GM23338 (cell line): ENCODE results near the gene AUH. TPM values are rescaled to one million over a fixed set of nuclear protein-coding genes. Genes with fewer than 3 reads are reported as not detected.

ENCODE experiments used
- ATAC-seq: fragments of 200-7000 bp; cut with Tn5 transposase; 3 replicates; pipeline ENCODE4 v1.9.1; 2020
- DNase-seq: peaks from one replicate; pipeline ENCODE4 v3.0.0-alpha.2; 2015; ENCODE audit warnings: low spot score
- H2AFZ ChIP-seq: fragments of 200-600 bp; sonication (generic); 2 replicates; pipeline ENCODE4 v1.8.0; 2016; ENCODE audit warnings: antibody characterized with exemption, mild to moderate bottlenecking, moderate library complexity
- H3F3A ChIP-seq: fragments of 200-600 bp; sonication (generic); replicated peaks from 2 replicates; pipeline ENCODE4 v1.8.0; 2017; ENCODE audit warnings: antibody characterized with exemption, mixed run types, low read depth
- H3K27ac ChIP-seq: fragments of 200-600 bp; sonication (generic); 2 replicates; pipeline ENCODE4 v1.6.1; 2016; ENCODE audit warnings: low read depth
- H3K27me3 ChIP-seq: fragments of 200-600 bp; sonication (generic); 2 replicates; pipeline ENCODE4 v1.8.0; 2016; ENCODE audit warnings: mild to moderate bottlenecking, mixed run types, moderate library complexity; ENCODE audit not compliant: insufficient read depth
- H3K36me3 ChIP-seq: fragments of 200-600 bp; sonication (generic); 2 replicates; pipeline ENCODE4 v1.8.0; 2016; ENCODE audit warnings: mild to moderate bottlenecking; ENCODE audit not compliant: insufficient read depth
- H3K4me1 ChIP-seq: fragments of 200-600 bp; sonication (generic); 2 replicates; pipeline ENCODE4 v1.8.0; 2016; ENCODE audit warnings: mild to moderate bottlenecking, moderate library complexity; ENCODE audit not compliant: insufficient read depth
- H3K4me2 ChIP-seq: fragments of 200-600 bp; sonication (generic); 2 replicates; pipeline ENCODE4 v1.7.1; 2017; ENCODE audit warnings: mixed run types
- H3K4me3 ChIP-seq: fragments of 200-600 bp; sonication (generic); 2 replicates; pipeline ENCODE4 v1.6.1; 2016; ENCODE audit warnings: mixed run types
- H3K79me2 ChIP-seq: fragments of 200-600 bp; sonication (generic); replicated peaks from 2 replicates; pipeline ENCODE4 v1.8.0; 2017; ENCODE audit warnings: mild to moderate bottlenecking; ENCODE audit not compliant: insufficient read depth
- H3K9me2 ChIP-seq: fragments of 200-600 bp; sonication (generic); 2 replicates; pipeline ENCODE4 v1.8.0; 2017; ENCODE audit not compliant: insufficient read depth
- H4K20me1 ChIP-seq: fragments of 200-600 bp; sonication (generic); replicated peaks from 2 replicates; pipeline ENCODE4 v1.8.0; 2017; ENCODE audit warnings: mild to moderate bottlenecking; ENCODE audit not compliant: insufficient read depth
- H3K27ac Mint-ChIP-seq: 2 replicates; pipeline ENCODE4 v1.8.0; 2020; ENCODE audit warnings: inconsistent platforms, mild to moderate bottlenecking, moderate library complexity, mixed read lengths
- H3K27me3 Mint-ChIP-seq: 3 replicates; pipeline ENCODE4 v1.8.0; 2022; ENCODE audit warnings: low read depth, mild to moderate bottlenecking, moderate library complexity, mixed read lengths, inconsistent platforms; ENCODE audit not compliant: insufficient read depth, poor library complexity
- H3K36me3 Mint-ChIP-seq: 3 replicates; pipeline ENCODE4 v1.8.0; 2021; ENCODE audit warnings: low read depth, mild to moderate bottlenecking, inconsistent platforms, moderate library complexity, mixed read lengths
- H3K4me1 Mint-ChIP-seq: 3 replicates; pipeline ENCODE4 v1.8.0; 2020; ENCODE audit warnings: mild to moderate bottlenecking, inconsistent platforms, mixed read lengths
- H3K4me3 Mint-ChIP-seq: 3 replicates; pipeline ENCODE4 v1.8.0; 2021; ENCODE audit warnings: moderate library complexity, mild to moderate bottlenecking, inconsistent platforms, mixed read lengths
- H3K9me3 Mint-ChIP-seq: 3 replicates; pipeline ENCODE4 v1.8.0; 2020; ENCODE audit warnings: moderate library complexity, mild to moderate bottlenecking, inconsistent platforms, mixed read lengths
- CREB1 ChIP-seq: fragments of 250-450 bp; sonication (Bioruptor Pico); IDR thresholded peaks from 2 replicates; pipeline ENCODE4 v1.5.0; 2020; ENCODE audit warnings: low read depth, mild to moderate bottlenecking, moderate library complexity
- CTCF ChIP-seq, 2 experiments: fragments of 200-600 bp in 1 of 2; sonication (generic) in 1 of 2; conservative IDR thresholded peaks; 2 replicates each; pipeline versions ENCODE4 v1.5.1 to v1.6.1; 2016 to 2017; ENCODE audit warnings: antibody characterized with exemption in 2 of 2, low read depth in 2 of 2, mild to moderate bottlenecking in 2 of 2, moderate library complexity in 1 of 2
- ETS1 ChIP-seq: IDR thresholded peaks from 2 replicates; pipeline ENCODE4 v1.6.1; 2016; ENCODE audit warnings: antibody characterized with exemption
- EZH2 ChIP-seq: fragments of 200-600 bp; sonication (generic); IDR thresholded peaks from one replicate; pipeline ENCODE4 v1.8.0; 2017; ENCODE audit warnings: antibody characterized with exemption, mild to moderate bottlenecking, low read depth; ENCODE audit not compliant: unreplicated experiment
- EZH2phosphoT487 ChIP-seq: fragments of 200-600 bp; sonication (generic); IDR thresholded peaks from one replicate; pipeline ENCODE4 v1.8.1; 2018; ENCODE audit warnings: antibody characterized with exemption; ENCODE audit not compliant: unreplicated experiment
- JUNB ChIP-seq: IDR thresholded peaks from one replicate; pipeline ENCODE4 v1.6.1; 2016; ENCODE audit warnings: antibody characterized with exemption; ENCODE audit not compliant: unreplicated experiment
- NANOG ChIP-seq: IDR thresholded peaks from 2 replicates; pipeline ENCODE4 v1.6.1; 2016; ENCODE audit warnings: antibody characterized with exemption, borderline replicate concordance
- POLR2AphosphoS5 ChIP-seq: IDR thresholded peaks from 2 replicates; pipeline ENCODE4 v1.6.1; 2016; ENCODE audit warnings: antibody characterized with exemption, low read depth
- REST ChIP-seq: IDR thresholded peaks from one replicate; pipeline ENCODE4 v1.6.1; 2018; ENCODE audit warnings: antibody characterized with exemption; ENCODE audit not compliant: unreplicated experiment
- STAT1 ChIP-seq: IDR thresholded peaks from one replicate; pipeline ENCODE4 v1.6.1; 2016; ENCODE audit warnings: antibody characterized with exemption; ENCODE audit not compliant: unreplicated experiment
- ZNF331 ChIP-seq: fragments of 250-450 bp; sonication (Bioruptor Pico); IDR thresholded peaks from 2 replicates; pipeline ENCODE4 v1.5.0; 2020; ENCODE audit warnings: low read depth, mild to moderate bottlenecking, moderate library complexity
- ZNF462 ChIP-seq: fragments of 250-450 bp; sonication (Bioruptor Pico); IDR thresholded peaks from 2 replicates; pipeline ENCODE4 v1.5.0; 2020; ENCODE audit warnings: mild to moderate bottlenecking, moderate library complexity
- polyA plus RNA-seq: library from polyadenylated mRNA; unstranded; fragments of >200 nt; fragmentation: Nextera tagmentation; extraction: Ambion mirVana; gene quantifications from 2 replicates; pipeline ENCODE4 v1.2.1, GENCODE V29; 2016
- total RNA-seq: library from RNA; depleted of rRNA; stranded (reverse); fragments of >200 nt; shearing (Covaris generic); gene quantifications from 2 replicates; pipeline ENCODE4 v1.2.3, GENCODE V29; 2014

Gene AUH
- total and polyA plus RNA-seq, 2 experiments from 2014 or later, result 28.8 to 34.2 TPM

GRCh38 chr9:91398926-91399325, 37.2 kb upstream of the AUH start (continued):
- TF ChIP-seq EZH2phosphoT487, result no peak

GRCh38 chr9:91395553-91396471, 34.1 kb upstream of the AUH start:
- no peaks in the 10 kb centered on the region for H3K4me1 ChIP-seq
- ATAC-seq (no peak), DNase-seq (no peak)
- H3K4me3 Mint-ChIP-seq, result no peak overlapping the region
- no peaks in the 10 kb centered on the region for H3K79me2 ChIP-seq
- no peak overlapping the region for H3K27ac Mint-ChIP-seq
- no peaks in the 10 kb centered on the region for H3F3A ChIP-seq
- H3K27ac ChIP-seq, result no peak overlapping the region
- no peak overlapping the region for H2AFZ ChIP-seq
- H3K4me2 ChIP-seq, result no peak overlapping the region
- H3K4me3 ChIP-seq, result no peak overlapping the region
- no peaks in the 10 kb centered on the region for H3K9me2 ChIP-seq
- H3K36me3 Mint-ChIP-seq, result no peaks in the 10 kb centered on the region
- no peaks in the 10 kb centered on the region for H3K4me1 Mint-ChIP-seq
- H3K27me3 Mint-ChIP-seq, result no peaks in the 10 kb centered on the region
- H3K9me3 Mint-ChIP-seq, result no peaks in the 10 kb centered on the region
- H3K27me3 ChIP-seq, result no peaks in the 10 kb centered on the region
- H3K36me3 ChIP-seq, result no peaks in the 10 kb centered on the region
- H4K20me1 ChIP-seq, result no peaks in the 10 kb centered on the region
- TF ChIP-seq POLR2AphosphoS5 (no peak), CTCF (conservative IDR thresholded peaks at IDR 0.05; ENCODE audit: low read depth in 2 of 2) (no peak), NANOG (no peak), ETS1 (no peak), STAT1 (no peak), ZNF462 (no peak), EZH2 (no peak), REST (no peak), JUNB (no peak), ZNF331 (CRISPR knock-in tag) (no peak), CREB1 (no peak)
